GM23338 (cell line): Measurements from ENCODE around the gene HNRNPC. TPM values are rescaled to one million over a fixed set of nuclear protein-coding genes. Genes with fewer than 3 reads are reported as not detected.
A peak's percentile ranks its signal among the peaks of the same experiment; 100 is the strongest.

Source experiments
- ATAC-seq: fragments of 200-7000 bp; cut with Tn5 transposase; 3 replicates; pipeline ENCODE4 v1.9.1; 2020
- DNase-seq: peaks from one replicate; pipeline ENCODE4 v3.0.0-alpha.2; 2015; ENCODE audit warnings: low spot score
- H2AFZ ChIP-seq: fragments of 200-600 bp; sonication (generic); 2 replicates; pipeline ENCODE4 v1.8.0; 2016; ENCODE audit warnings: antibody characterized with exemption, mild to moderate bottlenecking, moderate library complexity
- H3F3A ChIP-seq: fragments of 200-600 bp; sonication (generic); replicated peaks from 2 replicates; pipeline ENCODE4 v1.8.0; 2017; ENCODE audit warnings: antibody characterized with exemption, mixed run types, low read depth
- H3K27ac ChIP-seq: fragments of 200-600 bp; sonication (generic); 2 replicates; pipeline ENCODE4 v1.6.1; 2016; ENCODE audit warnings: low read depth
- H3K27me3 ChIP-seq: fragments of 200-600 bp; sonication (generic); 2 replicates; pipeline ENCODE4 v1.8.0; 2016; ENCODE audit warnings: mild to moderate bottlenecking, mixed run types, moderate library complexity; ENCODE audit not compliant: insufficient read depth
- H3K36me3 ChIP-seq: fragments of 200-600 bp; sonication (generic); 2 replicates; pipeline ENCODE4 v1.8.0; 2016; ENCODE audit warnings: mild to moderate bottlenecking; ENCODE audit not compliant: insufficient read depth
- H3K4me1 ChIP-seq: fragments of 200-600 bp; sonication (generic); 2 replicates; pipeline ENCODE4 v1.8.0; 2016; ENCODE audit warnings: mild to moderate bottlenecking, moderate library complexity; ENCODE audit not compliant: insufficient read depth
- H3K4me2 ChIP-seq: fragments of 200-600 bp; sonication (generic); 2 replicates; pipeline ENCODE4 v1.7.1; 2017; ENCODE audit warnings: mixed run types
- H3K4me3 ChIP-seq: fragments of 200-600 bp; sonication (generic); 2 replicates; pipeline ENCODE4 v1.6.1; 2016; ENCODE audit warnings: mixed run types
- H3K79me2 ChIP-seq: fragments of 200-600 bp; sonication (generic); replicated peaks from 2 replicates; pipeline ENCODE4 v1.8.0; 2017; ENCODE audit warnings: mild to moderate bottlenecking; ENCODE audit not compliant: insufficient read depth
- H3K9me2 ChIP-seq: fragments of 200-600 bp; sonication (generic); 2 replicates; pipeline ENCODE4 v1.8.0; 2017; ENCODE audit not compliant: insufficient read depth
- H4K20me1 ChIP-seq: fragments of 200-600 bp; sonication (generic); replicated peaks from 2 replicates; pipeline ENCODE4 v1.8.0; 2017; ENCODE audit warnings: mild to moderate bottlenecking; ENCODE audit not compliant: insufficient read depth
- H3K27ac Mint-ChIP-seq: 2 replicates; pipeline ENCODE4 v1.8.0; 2020; ENCODE audit warnings: inconsistent platforms, mild to moderate bottlenecking, moderate library complexity, mixed read lengths
- H3K27me3 Mint-ChIP-seq: 3 replicates; pipeline ENCODE4 v1.8.0; 2022; ENCODE audit warnings: low read depth, mild to moderate bottlenecking, moderate library complexity, mixed read lengths, inconsistent platforms; ENCODE audit not compliant: insufficient read depth, poor library complexity
- H3K36me3 Mint-ChIP-seq: 3 replicates; pipeline ENCODE4 v1.8.0; 2021; ENCODE audit warnings: low read depth, mild to moderate bottlenecking, inconsistent platforms, moderate library complexity, mixed read lengths
- H3K4me1 Mint-ChIP-seq: 3 replicates; pipeline ENCODE4 v1.8.0; 2020; ENCODE audit warnings: mild to moderate bottlenecking, inconsistent platforms, mixed read lengths
- H3K4me3 Mint-ChIP-seq: 3 replicates; pipeline ENCODE4 v1.8.0; 2021; ENCODE audit warnings: moderate library complexity, mild to moderate bottlenecking, inconsistent platforms, mixed read lengths
- H3K9me3 Mint-ChIP-seq: 3 replicates; pipeline ENCODE4 v1.8.0; 2020; ENCODE audit warnings: moderate library complexity, mild to moderate bottlenecking, inconsistent platforms, mixed read lengths
- CREB1 ChIP-seq: fragments of 250-450 bp; sonication (Bioruptor Pico); IDR thresholded peaks from 2 replicates; pipeline ENCODE4 v1.5.0; 2020; ENCODE audit warnings: low read depth, mild to moderate bottlenecking, moderate library complexity
- EZH2 ChIP-seq: fragments of 200-600 bp; sonication (generic); IDR thresholded peaks from one replicate; pipeline ENCODE4 v1.8.0; 2017; ENCODE audit warnings: antibody characterized with exemption, mild to moderate bottlenecking, low read depth; ENCODE audit not compliant: unreplicated experiment
- EZH2phosphoT487 ChIP-seq: fragments of 200-600 bp; sonication (generic); IDR thresholded peaks from one replicate; pipeline ENCODE4 v1.8.1; 2018; ENCODE audit warnings: antibody characterized with exemption; ENCODE audit not compliant: unreplicated experiment
- JUNB ChIP-seq: IDR thresholded peaks from one replicate; pipeline ENCODE4 v1.6.1; 2016; ENCODE audit warnings: antibody characterized with exemption; ENCODE audit not compliant: unreplicated experiment
- NANOG ChIP-seq: IDR thresholded peaks from 2 replicates; pipeline ENCODE4 v1.6.1; 2016; ENCODE audit warnings: antibody characterized with exemption, borderline replicate concordance
- POLR2AphosphoS5 ChIP-seq: IDR thresholded peaks from 2 replicates; pipeline ENCODE4 v1.6.1; 2016; ENCODE audit warnings: antibody characterized with exemption, low read depth
- STAT1 ChIP-seq: IDR thresholded peaks from one replicate; pipeline ENCODE4 v1.6.1; 2016; ENCODE audit warnings: antibody characterized with exemption; ENCODE audit not compliant: unreplicated experiment
- ZNF114 ChIP-seq: fragments of 250-450 bp; sonication (Bioruptor Pico); IDR thresholded peaks from 2 replicates; pipeline ENCODE4 v1.5.0; 2020; ENCODE audit warnings: mild to moderate bottlenecking, moderate library complexity
- ZNF331 ChIP-seq: fragments of 250-450 bp; sonication (Bioruptor Pico); IDR thresholded peaks from 2 replicates; pipeline ENCODE4 v1.5.0; 2020; ENCODE audit warnings: low read depth, mild to moderate bottlenecking, moderate library complexity
- polyA plus RNA-seq: library from polyadenylated mRNA; unstranded; fragments of >200 nt; fragmentation: Nextera tagmentation; extraction: Ambion mirVana; gene quantifications from 2 replicates; pipeline ENCODE4 v1.2.1, GENCODE V29; 2016
- total RNA-seq: library from RNA; depleted of rRNA; stranded (reverse); fragments of >200 nt; shearing (Covaris generic); gene quantifications from 2 replicates; pipeline ENCODE4 v1.2.3, GENCODE V29; 2014
- TF ChIP-seq, protein P1 (sequence below), 2 experiments: fragments of 200-600 bp in 1 of 2; sonication (generic) in 1 of 2; conservative IDR thresholded peaks; 2 replicates each; pipeline versions ENCODE4 v1.5.1 to v1.6.1; 2016 to 2017; ENCODE audit warnings: antibody characterized with exemption in 2 of 2, low read depth in 2 of 2, mild to moderate bottlenecking in 2 of 2, moderate library complexity in 1 of 2
- TF ChIP-seq, protein P2 (sequence below): fragments of 250-450 bp; sonication (Bioruptor Pico); IDR thresholded peaks from 2 replicates; pipeline ENCODE4 v1.5.0; 2020; ENCODE audit warnings: mild to moderate bottlenecking, moderate library complexity
- TF ChIP-seq, protein P3 (sequence below): IDR thresholded peaks from one replicate; pipeline ENCODE4 v1.6.1; 2018; ENCODE audit warnings: antibody characterized with exemption; ENCODE audit not compliant: unreplicated experiment
- TF ChIP-seq, protein P4 (sequence below): IDR thresholded peaks from 2 replicates; pipeline ENCODE4 v1.6.1; 2016; ENCODE audit warnings: antibody characterized with exemption

HNRNPC gene
- total and polyA plus RNA-seq, 2 experiments from 2014 or later, result 1,259 to 1,296 TPM

DNA sequence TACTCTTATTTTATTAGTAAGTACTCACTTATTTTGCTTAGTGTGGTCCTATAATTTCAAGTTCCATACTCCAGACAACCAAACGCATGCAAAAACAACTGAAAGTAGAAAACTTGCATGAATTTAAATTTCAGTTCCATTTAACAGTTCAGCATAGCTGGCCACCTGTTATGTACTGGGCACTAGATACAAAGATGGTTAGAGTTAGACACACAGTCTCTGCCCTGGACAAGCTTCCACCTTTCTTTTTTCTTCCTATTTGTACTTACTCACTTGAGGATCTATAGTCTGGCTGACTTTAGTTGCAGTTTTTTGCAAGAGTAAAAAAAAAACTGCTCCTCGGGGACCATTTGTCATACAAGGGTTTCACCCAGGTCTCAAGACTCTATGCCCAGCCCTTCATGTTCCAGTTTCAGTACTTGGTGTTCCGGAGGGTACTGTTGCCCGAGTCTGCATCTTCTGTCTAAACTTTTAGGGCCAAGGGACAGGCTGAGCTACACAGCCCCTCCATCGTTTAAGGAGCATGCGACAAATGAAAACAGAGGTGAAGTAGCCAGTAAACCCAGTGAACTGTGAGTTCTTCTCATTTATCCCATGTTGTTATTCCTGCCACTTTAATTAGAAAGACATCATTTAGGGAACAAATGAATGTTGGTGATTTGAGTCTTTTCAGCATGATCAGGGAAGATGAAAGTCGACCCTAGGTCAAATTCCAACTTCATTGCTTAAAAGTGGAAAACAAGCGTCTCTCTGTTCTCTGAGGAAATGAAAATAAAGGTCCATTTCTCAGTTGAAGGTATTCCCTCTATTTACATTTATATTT is 33.0 kb upstream of the HNRNPC start:
- Histone ChIP-seq H3K36me3 (no peaks in the 10 kb centered on the region), H4K20me1 (no peaks in the 10 kb centered on the region), H3K4me2 (no peak overlapping the region), H3K4me1 (peaks cover 12% of the 10 kb centered on the region; the same call in 1 of the 2 replicates), H3K27me3 (peaks cover 10% of the 10 kb centered on the region; the same call in 1 of the 2 replicates), H3K9me2 (no peaks in the 10 kb centered on the region), H3K4me3 (no peak overlapping the region), H2AFZ (peak overlapping the region; percentile 44), H3K27ac (no peak overlapping the region), H3F3A (0 out of 2 replicates have a peak, but pooled peaks cover 7% of the 10 kb centered on the region), H3K79me2 (no peaks in the 10 kb centered on the region)
- Mint-ChIP-seq H3K4me1 (peaks cover 5% of the 10 kb centered on the region; the same call in 2 of the 3 replicates), H3K4me3 (no peak overlapping the region), H3K36me3 (no peaks in the 10 kb centered on the region), H3K27ac (no peak overlapping the region), H3K27me3 (no peaks in the 10 kb centered on the region), H3K9me3 (no peaks in the 10 kb centered on the region)
- ATAC-seq (no peak), DNase-seq (no peak)
- TF ChIP-seq EZH2 (no peak), POLR2AphosphoS5 (no peak), JUNB (no peak), ZNF114 (no peak), NANOG (no peak), CREB1 (CRISPR knock-in tag) (no peak), STAT1 (no peak), EZH2phosphoT487 (no peak), ZNF331 (CRISPR knock-in tag) (no peak)
- TF ChIP-seq, protein P1, sequence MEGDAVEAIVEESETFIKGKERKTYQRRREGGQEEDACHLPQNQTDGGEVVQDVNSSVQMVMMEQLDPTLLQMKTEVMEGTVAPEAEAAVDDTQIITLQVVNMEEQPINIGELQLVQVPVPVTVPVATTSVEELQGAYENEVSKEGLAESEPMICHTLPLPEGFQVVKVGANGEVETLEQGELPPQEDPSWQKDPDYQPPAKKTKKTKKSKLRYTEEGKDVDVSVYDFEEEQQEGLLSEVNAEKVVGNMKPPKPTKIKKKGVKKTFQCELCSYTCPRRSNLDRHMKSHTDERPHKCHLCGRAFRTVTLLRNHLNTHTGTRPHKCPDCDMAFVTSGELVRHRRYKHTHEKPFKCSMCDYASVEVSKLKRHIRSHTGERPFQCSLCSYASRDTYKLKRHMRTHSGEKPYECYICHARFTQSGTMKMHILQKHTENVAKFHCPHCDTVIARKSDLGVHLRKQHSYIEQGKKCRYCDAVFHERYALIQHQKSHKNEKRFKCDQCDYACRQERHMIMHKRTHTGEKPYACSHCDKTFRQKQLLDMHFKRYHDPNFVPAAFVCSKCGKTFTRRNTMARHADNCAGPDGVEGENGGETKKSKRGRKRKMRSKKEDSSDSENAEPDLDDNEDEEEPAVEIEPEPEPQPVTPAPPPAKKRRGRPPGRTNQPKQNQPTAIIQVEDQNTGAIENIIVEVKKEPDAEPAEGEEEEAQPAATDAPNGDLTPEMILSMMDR (conservative IDR thresholded peaks at IDR 0.05; ENCODE audit: low read depth in 2 of 2), result no peak
- TF ChIP-seq, protein P2, sequence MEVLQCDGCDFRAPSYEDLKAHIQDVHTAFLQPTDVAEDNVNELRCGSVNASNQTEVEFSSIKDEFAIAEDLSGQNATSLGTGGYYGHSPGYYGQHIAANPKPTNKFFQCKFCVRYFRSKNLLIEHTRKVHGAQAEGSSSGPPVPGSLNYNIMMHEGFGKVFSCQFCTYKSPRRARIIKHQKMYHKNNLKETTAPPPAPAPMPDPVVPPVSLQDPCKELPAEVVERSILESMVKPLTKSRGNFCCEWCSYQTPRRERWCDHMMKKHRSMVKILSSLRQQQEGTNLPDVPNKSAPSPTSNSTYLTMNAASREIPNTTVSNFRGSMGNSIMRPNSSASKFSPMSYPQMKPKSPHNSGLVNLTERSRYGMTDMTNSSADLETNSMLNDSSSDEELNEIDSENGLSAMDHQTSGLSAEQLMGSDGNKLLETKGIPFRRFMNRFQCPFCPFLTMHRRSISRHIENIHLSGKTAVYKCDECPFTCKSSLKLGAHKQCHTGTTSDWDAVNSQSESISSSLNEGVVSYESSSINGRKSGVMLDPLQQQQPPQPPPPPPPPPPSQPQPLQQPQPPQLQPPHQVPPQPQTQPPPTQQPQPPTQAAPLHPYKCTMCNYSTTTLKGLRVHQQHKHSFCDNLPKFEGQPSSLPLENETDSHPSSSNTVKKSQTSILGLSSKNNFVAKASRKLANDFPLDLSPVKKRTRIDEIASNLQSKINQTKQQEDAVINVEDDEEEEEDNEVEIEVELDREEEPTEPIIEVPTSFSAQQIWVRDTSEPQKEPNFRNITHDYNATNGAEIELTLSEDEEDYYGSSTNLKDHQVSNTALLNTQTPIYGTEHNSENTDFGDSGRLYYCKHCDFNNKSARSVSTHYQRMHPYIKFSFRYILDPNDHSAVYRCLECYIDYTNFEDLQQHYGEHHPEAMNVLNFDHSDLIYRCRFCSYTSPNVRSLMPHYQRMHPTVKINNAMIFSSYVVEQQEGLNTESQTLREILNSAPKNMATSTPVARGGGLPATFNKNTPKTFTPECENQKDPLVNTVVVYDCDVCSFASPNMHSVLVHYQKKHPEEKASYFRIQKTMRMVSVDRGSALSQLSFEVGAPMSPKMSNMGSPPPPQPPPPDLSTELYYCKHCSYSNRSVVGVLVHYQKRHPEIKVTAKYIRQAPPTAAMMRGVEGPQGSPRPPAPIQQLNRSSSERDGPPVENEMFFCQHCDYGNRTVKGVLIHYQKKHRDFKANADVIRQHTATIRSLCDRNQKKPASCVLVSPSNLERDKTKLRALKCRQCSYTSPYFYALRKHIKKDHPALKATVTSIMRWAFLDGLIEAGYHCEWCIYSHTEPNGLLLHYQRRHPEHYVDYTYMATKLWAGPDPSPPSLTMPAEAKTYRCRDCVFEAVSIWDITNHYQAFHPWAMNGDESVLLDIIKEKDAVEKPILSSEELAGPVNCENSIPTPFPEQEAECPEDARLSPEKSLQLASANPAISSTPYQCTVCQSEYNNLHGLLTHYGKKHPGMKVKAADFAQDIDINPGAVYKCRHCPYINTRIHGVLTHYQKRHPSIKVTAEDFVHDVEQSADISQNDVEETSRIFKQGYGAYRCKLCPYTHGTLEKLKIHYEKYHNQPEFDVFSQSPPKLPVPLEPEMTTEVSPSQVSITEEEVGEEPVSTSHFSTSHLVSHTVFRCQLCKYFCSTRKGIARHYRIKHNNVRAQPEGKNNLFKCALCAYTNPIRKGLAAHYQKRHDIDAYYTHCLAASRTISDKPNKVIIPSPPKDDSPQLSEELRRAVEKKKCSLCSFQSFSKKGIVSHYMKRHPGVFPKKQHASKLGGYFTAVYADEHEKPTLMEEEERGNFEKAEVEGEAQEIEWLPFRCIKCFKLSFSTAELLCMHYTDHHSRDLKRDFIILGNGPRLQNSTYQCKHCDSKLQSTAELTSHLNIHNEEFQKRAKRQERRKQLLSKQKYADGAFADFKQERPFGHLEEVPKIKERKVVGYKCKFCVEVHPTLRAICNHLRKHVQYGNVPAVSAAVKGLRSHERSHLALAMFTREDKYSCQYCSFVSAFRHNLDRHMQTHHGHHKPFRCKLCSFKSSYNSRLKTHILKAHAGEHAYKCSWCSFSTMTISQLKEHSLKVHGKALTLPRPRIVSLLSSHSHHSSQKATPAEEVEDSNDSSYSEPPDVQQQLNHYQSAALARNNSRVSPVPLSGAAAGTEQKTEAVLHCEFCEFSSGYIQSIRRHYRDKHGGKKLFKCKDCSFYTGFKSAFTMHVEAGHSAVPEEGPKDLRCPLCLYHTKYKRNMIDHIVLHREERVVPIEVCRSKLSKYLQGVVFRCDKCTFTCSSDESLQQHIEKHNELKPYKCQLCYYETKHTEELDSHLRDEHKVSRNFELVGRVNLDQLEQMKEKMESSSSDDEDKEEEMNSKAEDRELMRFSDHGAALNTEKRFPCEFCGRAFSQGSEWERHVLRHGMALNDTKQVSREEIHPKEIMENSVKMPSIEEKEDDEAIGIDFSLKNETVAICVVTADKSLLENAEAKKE (CRISPR knock-in tag), result no peak
- TF ChIP-seq, protein P3, sequence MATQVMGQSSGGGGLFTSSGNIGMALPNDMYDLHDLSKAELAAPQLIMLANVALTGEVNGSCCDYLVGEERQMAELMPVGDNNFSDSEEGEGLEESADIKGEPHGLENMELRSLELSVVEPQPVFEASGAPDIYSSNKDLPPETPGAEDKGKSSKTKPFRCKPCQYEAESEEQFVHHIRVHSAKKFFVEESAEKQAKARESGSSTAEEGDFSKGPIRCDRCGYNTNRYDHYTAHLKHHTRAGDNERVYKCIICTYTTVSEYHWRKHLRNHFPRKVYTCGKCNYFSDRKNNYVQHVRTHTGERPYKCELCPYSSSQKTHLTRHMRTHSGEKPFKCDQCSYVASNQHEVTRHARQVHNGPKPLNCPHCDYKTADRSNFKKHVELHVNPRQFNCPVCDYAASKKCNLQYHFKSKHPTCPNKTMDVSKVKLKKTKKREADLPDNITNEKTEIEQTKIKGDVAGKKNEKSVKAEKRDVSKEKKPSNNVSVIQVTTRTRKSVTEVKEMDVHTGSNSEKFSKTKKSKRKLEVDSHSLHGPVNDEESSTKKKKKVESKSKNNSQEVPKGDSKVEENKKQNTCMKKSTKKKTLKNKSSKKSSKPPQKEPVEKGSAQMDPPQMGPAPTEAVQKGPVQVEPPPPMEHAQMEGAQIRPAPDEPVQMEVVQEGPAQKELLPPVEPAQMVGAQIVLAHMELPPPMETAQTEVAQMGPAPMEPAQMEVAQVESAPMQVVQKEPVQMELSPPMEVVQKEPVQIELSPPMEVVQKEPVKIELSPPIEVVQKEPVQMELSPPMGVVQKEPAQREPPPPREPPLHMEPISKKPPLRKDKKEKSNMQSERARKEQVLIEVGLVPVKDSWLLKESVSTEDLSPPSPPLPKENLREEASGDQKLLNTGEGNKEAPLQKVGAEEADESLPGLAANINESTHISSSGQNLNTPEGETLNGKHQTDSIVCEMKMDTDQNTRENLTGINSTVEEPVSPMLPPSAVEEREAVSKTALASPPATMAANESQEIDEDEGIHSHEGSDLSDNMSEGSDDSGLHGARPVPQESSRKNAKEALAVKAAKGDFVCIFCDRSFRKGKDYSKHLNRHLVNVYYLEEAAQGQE, result no peak
- TF ChIP-seq, protein P4, sequence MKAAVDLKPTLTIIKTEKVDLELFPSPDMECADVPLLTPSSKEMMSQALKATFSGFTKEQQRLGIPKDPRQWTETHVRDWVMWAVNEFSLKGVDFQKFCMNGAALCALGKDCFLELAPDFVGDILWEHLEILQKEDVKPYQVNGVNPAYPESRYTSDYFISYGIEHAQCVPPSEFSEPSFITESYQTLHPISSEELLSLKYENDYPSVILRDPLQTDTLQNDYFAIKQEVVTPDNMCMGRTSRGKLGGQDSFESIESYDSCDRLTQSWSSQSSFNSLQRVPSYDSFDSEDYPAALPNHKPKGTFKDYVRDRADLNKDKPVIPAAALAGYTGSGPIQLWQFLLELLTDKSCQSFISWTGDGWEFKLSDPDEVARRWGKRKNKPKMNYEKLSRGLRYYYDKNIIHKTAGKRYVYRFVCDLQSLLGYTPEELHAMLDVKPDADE, result no peak
